HG03135 (cell line): ENCODE data around the gene RNF121.

ENCODE experiments used
- ATAC-seq: cut with Tn5 transposase; IDR thresholded peaks from one replicate; pipeline ENCODE4 v1.9.1; 2021; ENCODE audit warnings: mild to moderate bottlenecking, moderate library complexity; ENCODE audit not compliant: unreplicated experiment

The RNF121 gene

DNA sequence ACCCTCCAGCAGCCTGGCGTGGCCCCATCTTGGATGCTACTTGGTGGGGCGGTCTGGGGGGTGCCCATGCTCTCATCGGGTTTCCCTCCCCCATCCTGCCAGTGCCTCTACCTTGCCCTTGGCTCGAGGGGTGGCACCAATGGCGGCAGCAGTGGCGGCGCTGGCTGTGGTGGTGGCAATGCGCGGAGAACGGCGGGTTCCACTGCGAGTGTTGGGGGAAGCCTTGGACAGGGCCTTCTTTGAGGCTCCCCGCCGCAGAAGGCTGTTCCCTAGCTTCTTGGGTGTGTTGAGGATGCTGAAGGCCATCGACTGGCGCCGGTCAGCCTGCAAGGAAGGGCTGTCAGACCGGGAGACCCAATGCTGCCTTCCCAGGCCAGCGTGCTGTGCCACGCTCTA lies 74.9 kb downstream of the RNF121 start:
- no peak for ATAC-seq

DNA sequence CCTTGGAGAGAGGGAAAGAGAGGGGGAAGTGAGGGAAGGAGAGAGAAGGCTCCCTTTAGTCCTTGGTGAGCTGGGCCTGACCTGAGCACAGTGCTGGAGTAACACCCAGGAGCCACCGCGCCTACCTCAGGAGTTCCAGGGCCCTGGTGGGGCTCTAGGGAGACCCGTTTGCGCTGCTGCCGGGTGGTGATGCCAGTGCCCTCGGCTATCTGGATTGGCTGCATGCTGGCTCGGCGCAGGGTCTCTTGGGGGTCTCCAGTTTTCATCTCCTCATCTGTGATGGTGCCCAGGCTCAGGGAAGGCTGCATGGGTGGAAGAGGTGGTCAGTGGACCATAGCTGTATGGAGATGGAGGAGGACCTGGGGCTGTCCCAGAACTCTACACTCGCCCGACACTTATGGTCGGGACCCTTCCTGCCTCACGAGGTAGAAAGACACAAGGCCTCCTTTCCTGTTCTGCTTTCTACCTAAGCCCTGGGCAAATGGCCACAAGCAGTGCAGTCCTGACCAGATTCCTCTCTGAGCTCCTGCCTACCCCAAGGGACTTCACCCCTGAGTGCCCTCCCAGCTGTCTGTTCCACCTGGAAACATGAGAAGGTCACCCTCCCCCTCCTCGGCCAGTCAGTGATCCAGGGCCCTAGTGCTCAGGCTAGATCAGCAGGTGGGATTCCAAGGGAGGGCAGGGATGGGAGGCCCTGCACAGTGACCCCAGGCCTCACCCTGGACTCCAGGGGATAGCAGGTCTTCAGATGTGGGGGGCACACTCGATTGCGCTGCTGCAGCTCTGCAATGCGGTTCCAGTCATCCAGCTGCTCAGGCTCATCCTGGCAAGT lies 75.9 kb downstream of the RNF121 start:
- ATAC-seq: no peak

DNA sequence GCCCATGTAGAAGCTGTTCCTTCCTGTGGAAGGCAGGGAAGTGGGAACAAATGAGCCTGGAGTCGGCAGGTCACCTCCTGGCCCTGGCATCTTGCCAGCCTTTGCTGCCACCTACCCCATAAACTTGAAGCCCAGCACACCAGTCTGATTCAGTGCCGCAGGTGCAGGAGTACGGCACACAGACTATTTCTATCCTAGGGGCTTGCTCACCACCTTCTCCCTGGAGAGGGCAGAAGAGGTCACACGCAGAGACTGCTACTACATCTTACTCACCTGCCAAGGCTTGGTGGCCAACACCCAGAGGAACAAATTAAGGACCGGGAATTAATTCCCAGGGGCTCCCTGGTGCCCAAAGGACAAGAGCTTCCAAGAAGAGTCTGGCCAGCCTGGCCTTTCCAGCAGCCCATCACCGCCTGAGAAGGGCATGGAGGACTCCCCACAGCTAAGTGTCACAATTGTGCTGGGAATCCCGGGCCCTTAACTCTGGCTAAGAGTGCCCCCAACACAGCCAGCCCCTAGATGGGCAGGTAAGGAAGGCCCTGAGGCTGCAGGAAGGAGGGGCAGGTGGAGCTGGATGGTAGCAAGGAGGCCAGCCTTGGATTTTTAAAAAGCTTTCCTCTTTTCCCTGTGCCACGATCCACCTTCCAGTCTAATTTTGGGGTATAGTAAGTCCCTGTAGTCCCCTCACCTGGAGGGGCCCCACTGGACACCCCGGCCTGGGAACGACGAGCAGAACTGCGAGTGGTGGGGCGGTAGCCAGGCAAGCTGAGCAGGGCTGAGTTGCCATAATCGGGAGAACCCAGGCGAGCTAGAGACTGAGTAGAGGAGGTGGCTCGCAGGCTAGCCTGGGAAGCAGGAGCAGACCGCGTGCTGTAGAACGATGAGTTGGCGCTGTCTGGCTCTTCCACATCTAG lies 76.8 kb downstream of the RNF121 start:
- no peak for ATAC-seq

DNA sequence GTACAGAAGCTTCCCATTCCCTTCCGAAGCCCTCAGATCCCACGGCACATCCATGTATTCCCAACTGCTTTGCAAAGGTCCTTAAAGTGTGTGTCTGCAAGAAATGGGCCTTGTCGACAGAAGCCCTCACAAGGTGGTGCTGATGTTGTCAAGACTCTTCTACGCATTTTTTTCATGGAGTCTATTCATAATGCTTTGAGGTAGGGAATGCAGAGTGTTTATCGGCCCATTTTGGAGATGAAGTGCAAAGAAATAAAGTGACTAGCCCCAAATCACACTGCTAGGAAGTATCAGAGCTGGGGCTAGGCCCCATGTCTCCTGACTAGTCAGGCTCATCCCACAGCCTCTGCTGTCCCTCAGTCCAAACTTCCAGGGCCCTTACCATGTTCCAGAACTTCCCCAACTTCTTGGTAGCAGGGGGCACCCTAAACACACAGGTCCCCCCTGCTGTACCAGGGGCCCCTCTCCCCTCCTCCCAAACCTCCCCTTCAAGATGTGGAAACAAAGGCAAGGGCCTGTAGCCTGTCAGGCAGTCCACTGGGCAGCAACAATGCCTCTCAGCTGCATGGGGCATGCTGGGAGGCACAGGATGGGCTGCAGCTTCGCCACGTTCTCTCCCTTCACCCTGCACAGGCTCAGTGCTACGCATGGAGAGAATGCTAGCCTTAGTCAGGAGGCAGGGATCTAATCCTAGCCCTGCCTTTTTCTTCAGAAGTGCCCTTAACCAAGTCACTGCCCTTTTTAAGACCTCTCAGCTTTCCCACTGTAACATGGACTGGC lies 77.7 kb downstream of the RNF121 start:
- ATAC-seq: no peak

DNA sequence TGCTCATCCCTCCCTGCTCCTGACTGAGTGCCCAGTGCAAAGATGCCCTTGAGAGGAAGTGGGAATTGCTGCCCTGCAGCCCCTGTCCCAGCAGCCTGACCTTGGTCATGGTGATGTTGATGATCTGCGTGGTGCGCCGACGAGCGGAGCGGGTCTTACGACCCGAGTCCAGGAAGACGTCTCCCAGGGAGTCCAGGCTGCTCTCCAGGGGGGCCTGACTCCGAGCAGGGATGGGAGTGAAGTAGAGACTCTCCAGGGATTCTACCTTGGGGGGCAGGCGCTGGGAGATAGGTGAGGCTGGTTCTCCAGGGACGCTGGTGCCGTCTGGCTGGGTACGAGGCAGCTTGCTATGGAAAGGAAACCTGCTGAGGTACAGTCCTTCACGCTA lies 78.2 kb downstream of the RNF121 start:
- ATAC-seq: no peak

DNA sequence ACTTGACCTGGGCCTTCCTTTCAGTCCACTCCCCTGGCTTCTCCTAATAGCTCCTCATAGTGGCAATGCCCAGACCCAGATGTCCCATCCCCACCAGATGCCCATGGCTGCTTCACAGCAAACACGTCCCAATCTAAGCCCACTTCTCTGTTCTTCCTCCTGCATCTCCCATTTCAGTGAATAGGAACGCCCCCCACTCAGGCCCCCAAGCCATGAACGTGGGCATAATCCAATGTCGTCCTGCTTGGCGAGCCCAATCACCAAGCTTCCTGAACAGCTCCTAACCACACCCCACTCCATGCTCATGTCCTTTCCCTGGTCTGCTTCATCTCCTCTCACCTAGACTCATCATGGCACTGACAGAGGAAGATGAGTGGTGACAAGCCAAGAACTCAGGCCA lies 78.7 kb downstream of the RNF121 start:
- no peak for ATAC-seq

DNA sequence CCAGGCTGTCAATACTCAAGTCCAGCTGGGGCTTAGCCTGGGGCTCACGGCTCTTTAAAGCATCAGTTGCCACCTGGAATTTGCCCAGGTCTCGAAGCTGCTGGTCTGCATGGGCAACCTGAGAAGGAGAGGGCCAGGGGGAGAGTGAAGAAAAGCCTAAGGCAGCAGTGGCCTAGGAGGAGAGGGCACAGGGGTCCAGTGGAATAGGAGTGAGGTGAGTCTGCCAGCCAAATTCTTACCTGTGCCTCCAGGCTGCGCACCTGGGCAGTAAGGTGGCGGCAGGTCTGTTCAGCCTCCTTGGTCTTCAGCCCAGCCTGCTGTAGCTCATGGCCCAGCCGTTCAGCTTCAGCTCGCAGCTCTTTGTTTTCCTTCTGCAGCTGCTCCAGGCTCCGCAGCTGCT lies 79.9 kb downstream of the RNF121 start:
- no peak for ATAC-seq

DNA sequence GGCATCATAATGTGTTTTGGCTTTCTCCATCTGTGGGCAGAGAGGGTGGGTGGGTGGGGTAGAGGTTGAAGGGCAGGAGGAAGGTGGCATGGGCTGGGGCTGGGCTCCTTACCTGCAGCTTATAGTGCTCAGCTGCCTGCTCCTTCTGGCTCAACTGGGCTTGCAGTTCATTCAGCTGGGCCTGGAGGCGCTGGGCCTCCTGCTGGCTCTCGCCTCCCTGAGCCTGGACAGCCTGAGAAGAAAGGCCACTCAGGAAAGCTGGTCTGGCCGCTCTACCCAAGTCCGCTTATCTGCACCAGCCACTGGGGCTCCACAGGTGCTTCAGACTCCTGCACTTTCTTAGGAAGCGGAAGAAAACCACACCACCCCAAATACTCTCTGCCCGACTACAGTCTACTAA lies 80.3 kb downstream of the RNF121 start:
- ATAC-seq: no peak

DNA sequence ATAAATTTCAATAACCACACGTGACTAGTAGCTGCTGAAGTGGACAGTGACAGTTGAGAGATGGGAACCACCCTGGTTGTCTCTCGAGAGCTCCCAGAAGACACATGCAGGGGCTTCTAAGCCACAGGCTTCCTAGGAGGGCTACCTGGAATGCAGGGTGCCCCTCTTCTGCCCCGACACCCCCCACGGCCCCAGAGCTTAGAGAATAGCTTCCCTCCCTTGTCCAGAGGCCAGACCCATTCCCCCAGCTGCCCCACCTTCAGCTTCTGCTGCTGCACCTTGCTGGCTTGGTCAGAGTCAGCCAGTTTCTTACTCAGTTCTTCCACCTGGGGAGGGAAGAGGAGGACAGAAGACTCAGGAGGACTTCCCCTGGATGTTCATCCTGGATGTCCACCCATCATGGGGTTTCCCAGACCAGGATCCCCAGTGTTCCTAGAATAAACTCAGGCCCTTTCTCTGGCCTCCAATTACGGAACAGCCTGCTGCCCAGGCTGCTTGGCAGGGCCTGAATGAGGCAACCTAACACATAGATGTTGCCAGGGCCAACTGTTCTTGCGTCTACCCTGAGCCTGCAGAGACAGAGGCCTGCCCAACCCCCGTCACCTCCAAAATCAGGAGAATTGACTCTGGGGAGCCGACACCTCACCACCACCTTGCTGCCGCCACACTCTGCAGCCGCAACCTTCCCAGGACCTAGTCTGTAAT lies 81.8 kb downstream of the RNF121 start:
- ATAC-seq: no peak

DNA sequence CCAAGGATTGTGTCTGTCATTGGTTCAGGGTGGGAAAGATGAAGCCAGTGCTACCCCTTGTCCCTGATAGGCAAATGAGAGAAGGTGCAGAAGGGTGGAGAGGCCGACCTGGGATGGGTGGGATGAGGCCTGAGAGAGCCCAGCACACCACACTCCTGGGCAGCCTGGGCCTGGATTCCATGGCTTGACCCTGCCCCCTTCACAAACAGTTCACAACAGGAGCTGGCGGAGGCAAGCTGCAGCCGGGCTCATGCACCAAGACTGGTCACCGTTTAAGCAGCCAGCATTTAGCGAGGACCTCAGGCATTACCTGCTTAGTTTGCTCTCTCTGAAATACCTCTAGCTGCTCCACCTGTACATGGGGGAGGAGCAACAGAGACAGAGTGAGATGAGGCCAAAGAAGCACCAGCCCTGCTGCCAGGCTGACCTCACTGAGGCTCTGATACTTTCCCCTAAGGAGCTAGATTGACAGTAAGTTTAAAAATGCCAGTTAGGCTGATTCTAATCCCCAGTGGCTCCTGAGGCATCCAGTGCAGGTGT lies 83.3 kb downstream of the RNF121 start:
- ATAC-seq: no peak

DNA sequence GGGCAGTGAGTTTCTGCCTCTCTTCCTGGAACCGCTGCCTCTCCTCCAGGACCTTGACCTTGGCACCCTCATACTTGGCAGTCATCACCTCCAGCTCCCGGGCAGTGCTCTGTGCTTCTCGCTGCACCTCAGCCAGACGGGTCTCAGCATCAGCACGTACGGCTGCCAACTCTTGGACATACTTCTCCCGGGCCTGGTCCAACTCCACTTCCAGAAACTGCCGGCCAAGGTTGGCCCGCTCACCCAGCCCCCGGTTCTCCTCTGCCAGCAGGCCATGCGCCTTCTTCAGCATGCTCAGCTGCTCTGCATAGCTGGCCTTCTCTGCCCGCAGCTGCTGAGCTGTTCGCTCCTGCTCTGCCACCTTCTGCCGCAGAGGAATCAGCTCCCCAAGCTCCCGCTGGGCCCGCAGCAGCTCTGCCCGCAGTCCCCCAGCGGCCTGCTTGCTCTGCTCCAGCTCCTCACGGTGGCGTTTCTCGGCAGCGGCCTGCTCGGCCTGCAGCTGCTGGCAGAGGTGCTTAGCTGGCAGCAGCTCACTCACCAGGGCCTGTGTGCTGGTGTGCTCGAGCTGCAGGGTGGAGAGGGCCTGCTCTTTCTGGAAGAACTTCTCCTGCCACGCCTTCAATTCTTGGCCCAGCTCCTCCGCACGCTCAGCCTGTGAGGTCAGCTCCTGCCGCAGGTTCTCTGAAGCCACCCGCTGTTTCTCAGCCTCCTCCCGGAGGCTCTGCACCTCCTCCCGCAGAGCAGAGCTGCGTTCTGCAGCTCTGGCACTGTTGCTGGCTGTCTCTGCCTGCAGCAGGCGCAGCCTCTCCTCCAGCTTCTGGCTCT lies 84.3 kb downstream of the RNF121 start:
- no peak for ATAC-seq

DNA sequence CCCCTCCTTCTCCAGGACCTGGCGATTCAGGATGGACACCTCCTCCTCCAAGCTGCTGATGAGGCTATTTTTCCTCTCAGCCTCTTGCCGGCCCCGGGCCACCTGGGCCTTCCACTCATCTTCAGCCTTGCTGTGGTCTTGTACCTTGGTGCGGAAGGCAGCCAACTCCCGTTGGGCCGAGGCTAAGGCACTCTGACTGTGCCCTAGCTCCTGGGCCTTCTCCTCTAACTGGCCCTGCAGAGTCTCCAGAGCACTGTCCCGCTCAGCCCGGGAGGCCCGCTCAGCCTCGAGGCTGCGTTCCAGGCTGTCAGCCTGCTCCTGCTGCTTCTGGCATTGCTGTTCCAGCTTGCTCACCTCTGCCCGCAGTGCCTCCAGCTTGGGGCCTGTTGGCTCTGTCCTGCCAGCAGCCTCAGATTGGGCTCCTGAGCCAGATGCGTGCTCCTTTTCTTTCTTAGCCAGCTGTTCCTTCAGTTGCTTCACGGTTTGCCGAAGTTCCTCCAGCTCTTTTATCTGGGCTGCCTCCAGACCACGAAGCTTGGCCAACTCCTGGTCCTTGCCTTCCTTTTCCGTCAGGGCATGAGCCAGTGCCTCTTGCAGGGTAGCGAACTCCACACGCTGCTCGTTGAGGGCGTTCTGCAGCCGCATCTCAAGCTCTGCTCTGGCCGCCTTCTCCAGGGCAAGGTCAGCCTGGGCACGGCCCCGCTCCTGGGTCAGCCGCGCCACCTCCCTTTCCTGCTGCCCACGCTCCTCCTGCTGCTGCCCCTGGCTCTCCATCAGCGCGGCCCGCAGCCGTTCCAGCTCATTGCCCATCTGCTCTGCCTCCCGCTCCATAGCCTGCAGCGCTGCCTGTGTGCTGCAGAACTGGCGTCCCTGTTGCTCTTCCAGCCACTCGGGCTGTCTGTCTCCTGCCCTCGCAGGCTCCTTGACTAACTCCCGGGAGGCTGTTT lies 85.2 kb downstream of the RNF121 start:
- no peak for ATAC-seq

DNA sequence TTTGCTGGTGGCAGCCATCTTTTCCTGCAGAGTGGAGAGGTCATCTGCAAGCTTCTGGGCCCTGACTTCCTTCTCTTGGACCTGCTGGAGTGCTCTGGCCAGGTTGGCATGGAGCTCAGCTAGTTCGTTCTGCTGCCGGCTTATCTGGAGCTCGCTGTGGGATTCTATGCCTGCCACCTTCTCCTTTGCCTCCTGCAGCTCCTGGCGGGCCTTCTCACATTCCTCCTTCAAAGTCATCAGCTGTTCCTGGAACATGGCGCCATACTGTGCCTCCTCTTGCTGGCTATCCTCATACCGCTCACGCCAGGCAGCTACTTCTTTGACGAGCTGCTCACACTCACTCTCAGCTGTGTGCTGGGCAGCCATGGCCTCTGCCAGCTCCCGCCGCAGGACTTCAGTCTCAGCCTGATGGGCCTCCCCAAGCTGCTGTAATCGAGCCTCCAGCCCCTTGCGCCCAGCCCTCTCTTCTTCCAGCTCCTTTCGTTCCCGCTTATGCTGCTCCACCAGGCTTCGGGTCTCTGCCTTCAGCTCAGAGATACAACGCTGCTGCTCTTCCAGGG lies 86.0 kb downstream of the RNF121 start:
- ATAC-seq: no peak

DNA sequence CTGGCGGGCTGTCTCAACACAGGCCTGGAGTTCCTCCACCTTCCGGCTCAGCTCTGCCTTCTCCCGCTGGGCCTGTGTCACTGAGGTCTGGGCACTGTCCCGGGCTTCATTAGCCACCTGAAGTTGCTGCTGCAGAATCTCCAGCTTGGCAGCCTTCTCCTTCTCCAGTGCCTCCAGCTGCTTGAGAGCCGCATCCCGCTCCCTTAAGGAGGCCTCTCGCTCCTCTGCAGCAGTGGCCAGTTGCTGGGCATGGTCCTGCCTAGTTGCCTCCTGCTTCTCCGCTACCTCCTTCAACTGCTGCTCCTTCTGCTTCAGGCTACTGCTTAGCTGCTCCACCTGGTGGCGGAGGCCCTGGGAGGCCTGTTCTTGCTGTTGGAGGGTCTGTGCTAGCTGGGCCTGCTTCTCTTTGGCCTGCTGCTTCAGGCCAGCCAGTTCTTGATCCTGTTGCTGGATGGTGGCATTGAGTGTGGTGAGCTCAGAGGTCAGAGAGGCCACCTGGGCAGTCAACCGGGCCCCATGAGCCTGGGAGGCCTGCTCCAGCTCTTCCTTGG lies 86.7 kb downstream of the RNF121 start:
- no peak for ATAC-seq

DNA sequence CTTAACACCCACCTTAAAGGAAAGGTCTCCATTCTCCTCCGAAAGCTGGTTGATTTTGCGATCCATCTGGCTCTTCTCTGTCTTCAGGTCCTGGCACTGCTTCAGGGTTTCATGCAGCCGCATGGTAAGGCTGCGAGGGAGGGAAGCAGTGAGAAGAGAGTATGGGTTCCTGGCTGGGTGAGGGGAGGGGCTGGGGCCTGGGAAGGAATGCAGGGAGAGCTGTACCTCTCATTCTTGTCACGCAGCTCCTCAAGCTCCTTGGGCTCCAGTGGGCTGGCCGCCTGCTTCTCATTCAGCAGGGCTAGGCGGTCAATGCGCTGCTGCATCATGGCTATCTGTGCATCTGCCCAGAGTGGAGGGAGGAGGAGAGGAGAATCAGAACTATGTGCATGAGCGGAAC lies 89.3 kb downstream of the RNF121 start:
- no peak for ATAC-seq

DNA sequence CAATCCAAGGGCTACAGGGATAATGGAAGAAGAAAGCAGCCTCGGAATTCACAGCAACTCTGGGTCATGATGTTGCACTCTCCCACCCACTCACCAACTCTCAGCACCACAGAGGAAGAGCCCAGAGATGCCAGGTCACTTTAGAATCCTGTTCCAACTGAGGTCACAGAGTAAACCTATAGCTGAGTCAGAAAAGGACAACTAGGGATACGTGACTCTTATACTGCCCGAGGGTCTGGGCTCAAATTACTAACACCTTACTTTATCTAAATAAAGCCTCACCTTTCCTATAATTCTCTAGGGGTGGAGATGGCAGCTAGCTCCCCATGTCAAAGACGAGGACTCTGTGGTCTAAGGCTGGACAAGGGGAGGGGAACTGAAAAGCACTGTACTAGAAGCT lies 94.5 kb downstream of the RNF121 start:
- ATAC-seq: no peak

DNA sequence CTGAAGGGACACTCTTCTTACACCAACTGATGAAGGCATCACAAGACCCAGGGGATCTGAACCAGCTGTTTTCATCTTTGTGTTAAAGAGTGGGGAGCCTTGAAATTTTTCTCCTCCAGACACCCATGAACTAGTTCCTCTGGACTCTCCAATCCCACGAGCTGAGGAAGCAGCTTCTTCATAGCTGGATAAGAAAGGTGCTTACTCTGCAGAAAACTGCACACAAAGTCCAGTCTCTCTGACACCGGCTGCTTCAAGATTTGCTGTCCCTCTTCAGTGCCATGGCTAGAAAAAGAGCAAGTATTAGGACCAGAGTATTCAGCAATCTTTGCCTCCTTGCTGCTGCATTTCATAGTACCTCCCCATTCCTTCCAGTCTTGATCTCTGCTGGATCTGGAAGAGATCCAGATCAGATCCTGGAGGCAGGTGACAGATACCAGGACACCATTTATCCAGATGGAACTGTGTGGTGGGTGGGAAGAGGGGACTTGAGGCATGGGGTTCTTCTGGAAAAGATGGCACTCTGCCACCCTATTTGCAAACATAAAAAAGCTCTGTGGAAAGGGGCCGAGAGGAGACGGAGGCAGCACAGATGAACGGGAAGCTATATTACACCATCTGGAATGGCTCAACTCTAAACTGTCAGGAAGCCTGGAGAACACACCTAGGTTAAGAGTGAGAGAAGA lies 95.4 kb downstream of the RNF121 start:
- ATAC-seq: no peak
